Adrenal gland (tissue), 5 donors: ENCODE measurements around the gene GTPBP4.

Experiments
- CTCF ChIP-seq, 6 experiments: fragments of 450-650 bp in 4 of 6; fragments of 200-600 bp in 2 of 6; sonication (generic) in 1 of 6; IDR thresholded peaks; 1 replicate in 5 of 6; 2 replicates in 1 of 6; pipeline versions ENCODE4 v1.5.1 to v1.8.0; 2016 to 2021; ENCODE audit warnings: antibody characterized with exemption in 6 of 6, mild to moderate bottlenecking in 2 of 6, moderate library complexity in 1 of 6
- POLR2A ChIP-seq, 2 donors: fragments of 450-650 bp; IDR thresholded peaks; one replicate each; pipeline ENCODE4 v1.6.1; 2017; ENCODE audit warnings: antibody characterized with exemption in 2 of 2, mild to moderate bottlenecking in 2 of 2, moderate library complexity in 1 of 2
- donor health status: DM: no; HTN: no; CAD: no.

- TF ChIP-seq CTCF (IDR thresholded peaks at IDR 0.05): no peak
- TF ChIP-seq POLR2A (IDR thresholded peaks at IDR 0.05): no peak
Observed at GRCh38 chr10:943334-944033, 44.8 kb upstream of the GTPBP4 start.
